GM12878 (cell line): Measurements from ENCODE around the gene MED31.

Experiments used
- FOXK2 ChIP-seq: fragments of 450-650 bp; IDR thresholded peaks from 2 replicates; pipeline ENCODE4 v1.6.1; 2017; ENCODE audit warnings: mild to moderate bottlenecking, moderate library complexity
- FOXM1 ChIP-seq: IDR thresholded peaks from 2 replicates; pipeline ENCODE4 v1.6.1; 2012; ENCODE audit warnings: low read depth, mild to moderate bottlenecking, inconsistent platforms, low read length, moderate library complexity
- POLR2A ChIP-seq: IDR thresholded peaks from 2 replicates; pipeline ENCODE4 v1.6.1; 2011; ENCODE audit warnings: low read depth, mild to moderate bottlenecking, low read length
- POLR2AphosphoS2 ChIP-seq: IDR thresholded peaks from 2 replicates; pipeline ENCODE4 v1.6.1; 2011; ENCODE audit warnings: low read depth, mild to moderate bottlenecking, low read length, improper control_type of control experiment, moderate library complexity
- POLR2AphosphoS5 ChIP-seq: IDR thresholded peaks from 2 replicates; pipeline ENCODE4 v1.6.1; 2011; ENCODE audit warnings: mild to moderate bottlenecking, low read length, inconsistent platforms
- TCF12 ChIP-seq: IDR thresholded peaks from 2 replicates; pipeline ENCODE4 v1.6.1; 2011; ENCODE audit warnings: low read depth, mild to moderate bottlenecking, low read length
- YY1 ChIP-seq: IDR thresholded peaks from 2 replicates; pipeline ENCODE4 v1.6.1; 2011; ENCODE audit warnings: low read depth, mild to moderate bottlenecking, low read length
- TF ChIP-seq, protein P1 (sequence below), 3 experiments: IDR thresholded peaks in 2 of 3; conservative IDR thresholded peaks in 1 of 3; 2 replicates each; pipeline ENCODE4 v1.5.1; 2011; ENCODE audit warnings: low read depth in 3 of 3, low read length in 3 of 3, mild to moderate bottlenecking in 3 of 3, control low read depth in 2 of 3, moderate library complexity in 2 of 3, inconsistent platforms in 1 of 3, mixed read lengths in 1 of 3; ENCODE audit not compliant: control insufficient read depth in 2 of 3, insufficient read depth in 1 of 3; ENCODE audit errors: extremely low read depth in 1 of 3
- TF ChIP-seq, protein P2 (sequence below): IDR thresholded peaks from 2 replicates; pipeline ENCODE4 v1.6.1; 2012; ENCODE audit warnings: low read depth, low read length, improper control_type of control experiment
- TF ChIP-seq, protein P3 (sequence below): fragments of 450-650 bp; IDR thresholded peaks from 2 replicates; pipeline ENCODE4 v1.6.1; 2017; ENCODE audit warnings: mild to moderate bottlenecking

DNA sequence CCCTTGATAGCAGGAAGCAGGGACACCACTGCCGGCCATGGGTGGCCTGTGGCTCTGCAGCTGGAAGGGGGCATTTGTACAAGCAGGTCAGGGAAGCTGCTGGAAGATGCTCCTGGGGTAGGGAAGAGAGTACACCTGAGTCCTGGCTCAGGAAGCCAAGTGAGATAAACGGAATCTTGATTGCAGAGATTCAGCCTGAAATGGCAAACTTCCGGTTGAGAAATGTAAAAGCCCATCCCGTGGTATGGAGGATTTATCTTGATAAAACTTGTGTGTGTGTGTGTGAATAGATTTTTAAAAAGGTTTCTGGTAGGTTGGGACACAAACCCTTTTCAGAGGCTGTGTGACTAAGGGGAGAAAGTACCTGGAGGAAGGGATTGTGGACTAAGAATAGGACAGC lies 29.8 kb upstream of the MED31 start:
- no peak for TF ChIP-seq YY1
- no peak for TF ChIP-seq POLR2A
- no peak for TF ChIP-seq TCF12
- no peak for TF ChIP-seq FOXK2
- TF ChIP-seq POLR2AphosphoS2, result no peak
- TF ChIP-seq, protein P1, sequence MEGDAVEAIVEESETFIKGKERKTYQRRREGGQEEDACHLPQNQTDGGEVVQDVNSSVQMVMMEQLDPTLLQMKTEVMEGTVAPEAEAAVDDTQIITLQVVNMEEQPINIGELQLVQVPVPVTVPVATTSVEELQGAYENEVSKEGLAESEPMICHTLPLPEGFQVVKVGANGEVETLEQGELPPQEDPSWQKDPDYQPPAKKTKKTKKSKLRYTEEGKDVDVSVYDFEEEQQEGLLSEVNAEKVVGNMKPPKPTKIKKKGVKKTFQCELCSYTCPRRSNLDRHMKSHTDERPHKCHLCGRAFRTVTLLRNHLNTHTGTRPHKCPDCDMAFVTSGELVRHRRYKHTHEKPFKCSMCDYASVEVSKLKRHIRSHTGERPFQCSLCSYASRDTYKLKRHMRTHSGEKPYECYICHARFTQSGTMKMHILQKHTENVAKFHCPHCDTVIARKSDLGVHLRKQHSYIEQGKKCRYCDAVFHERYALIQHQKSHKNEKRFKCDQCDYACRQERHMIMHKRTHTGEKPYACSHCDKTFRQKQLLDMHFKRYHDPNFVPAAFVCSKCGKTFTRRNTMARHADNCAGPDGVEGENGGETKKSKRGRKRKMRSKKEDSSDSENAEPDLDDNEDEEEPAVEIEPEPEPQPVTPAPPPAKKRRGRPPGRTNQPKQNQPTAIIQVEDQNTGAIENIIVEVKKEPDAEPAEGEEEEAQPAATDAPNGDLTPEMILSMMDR (IDR thresholded peaks at IDR 0.05 in 2 of 3, conservative IDR thresholded peaks at IDR 0.05 in 1 of 3; ENCODE audit: control insufficient read depth in 2 of 3, extremely low read depth in 1 of 3, insufficient read depth in 1 of 3, low read depth in 3 of 3, low read length in 3 of 3), result no peak
- TF ChIP-seq, protein P2, sequence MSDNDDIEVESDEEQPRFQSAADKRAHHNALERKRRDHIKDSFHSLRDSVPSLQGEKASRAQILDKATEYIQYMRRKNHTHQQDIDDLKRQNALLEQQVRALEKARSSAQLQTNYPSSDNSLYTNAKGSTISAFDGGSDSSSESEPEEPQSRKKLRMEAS, result no peak
- TF ChIP-seq FOXM1, result no peak
- TF ChIP-seq POLR2AphosphoS5, result no peak
- TF ChIP-seq, protein P3, sequence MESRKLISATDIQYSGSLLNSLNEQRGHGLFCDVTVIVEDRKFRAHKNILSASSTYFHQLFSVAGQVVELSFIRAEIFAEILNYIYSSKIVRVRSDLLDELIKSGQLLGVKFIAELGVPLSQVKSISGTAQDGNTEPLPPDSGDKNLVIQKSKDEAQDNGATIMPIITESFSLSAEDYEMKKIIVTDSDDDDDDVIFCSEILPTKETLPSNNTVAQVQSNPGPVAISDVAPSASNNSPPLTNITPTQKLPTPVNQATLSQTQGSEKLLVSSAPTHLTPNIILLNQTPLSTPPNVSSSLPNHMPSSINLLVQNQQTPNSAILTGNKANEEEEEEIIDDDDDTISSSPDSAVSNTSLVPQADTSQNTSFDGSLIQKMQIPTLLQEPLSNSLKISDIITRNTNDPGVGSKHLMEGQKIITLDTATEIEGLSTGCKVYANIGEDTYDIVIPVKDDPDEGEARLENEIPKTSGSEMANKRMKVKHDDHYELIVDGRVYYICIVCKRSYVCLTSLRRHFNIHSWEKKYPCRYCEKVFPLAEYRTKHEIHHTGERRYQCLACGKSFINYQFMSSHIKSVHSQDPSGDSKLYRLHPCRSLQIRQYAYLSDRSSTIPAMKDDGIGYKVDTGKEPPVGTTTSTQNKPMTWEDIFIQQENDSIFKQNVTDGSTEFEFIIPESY, result no peak
